AG10803 (cell line): ENCODE results near the gene LIME1.

ENCODE experiments used
- DNase-seq: peaks from one replicate; pipeline ENCODE4 v3.0.0; 2010; ENCODE audit warnings: low read depth
- H3K4me3 ChIP-seq: 2 replicates; pipeline ENCODE4 v1.5.1; 2011; ENCODE audit warnings: mild to moderate bottlenecking, low read length, control low read depth
- CTCF ChIP-seq: conservative IDR thresholded peaks from 2 replicates; pipeline ENCODE4 v1.5.1; 2011; ENCODE audit warnings: mild to moderate bottlenecking, low read length, control low read depth, inconsistent platforms

The LIME1 gene

GRCh38 chr20:63735859-63736718, at the start of gene LIME1:
TSS of gene LIME1 (plus strand) at chr20:63736664. CDS start at chr20:63737550, 886 bp downstream.
- no peak within 1 kb of the TSS for H3K4me3 ChIP-seq
- no peak for TF ChIP-seq CTCF
- no peak for DNase-seq

- no peak overlapping the region for H3K4me3 ChIP-seq
- TF ChIP-seq CTCF: no peak
- DNase-seq: no peak
Measured at GRCh38 chr20:63687419-63688178, 48.9 kb upstream of the LIME1 start.

- DNase-seq: no peak
- no peak for TF ChIP-seq CTCF
- H3K4me3 ChIP-seq: no peak overlapping the region
Measured at GRCh38 chr20:63688228-63689045, 48.0 kb upstream of the LIME1 start.

GRCh38 chr20:63689046-63690002, 47.1 kb upstream of the LIME1 start:
- no peak for TF ChIP-seq CTCF
- no peak for DNase-seq
- no peak overlapping the region for H3K4me3 ChIP-seq

- no peak for TF ChIP-seq CTCF
- DNase-seq: no peak
- H3K4me3 ChIP-seq: no peak overlapping the region
Measured at GRCh38 chr20:63690003-63690897, 46.2 kb upstream of the LIME1 start.
